ENCODE measurements around the gene EPB41L4B. TPM values are rescaled to one million over a fixed set of nuclear protein-coding genes. Genes with fewer than 3 reads are reported as not detected.

EPB41L4B gene
- total and polyA plus RNA-seq, 4 donors, result 0.63 to 23.0 (median 1.0) TPM

DNA sequence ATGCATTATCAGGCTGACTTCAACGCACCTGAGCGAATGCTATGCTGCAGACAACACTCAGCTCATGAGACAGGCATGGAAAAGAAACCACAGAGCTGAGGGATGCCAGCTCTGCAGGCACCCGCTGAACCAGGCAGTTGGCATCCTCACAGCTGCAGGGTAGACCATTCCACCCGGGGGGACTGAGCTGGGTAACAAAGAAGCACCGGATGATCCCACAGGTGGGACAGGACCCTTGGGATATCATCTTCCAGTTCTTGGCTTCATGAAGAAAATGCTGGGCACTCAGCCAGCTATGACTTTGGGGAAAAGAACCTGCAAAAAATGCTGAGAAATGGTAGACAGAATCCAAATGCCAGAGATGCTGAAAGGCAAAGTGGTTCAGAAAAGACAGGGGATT lies 9.6 kb downstream of the EPB41L4B start:
- Histone ChIP-seq H3K36me3 (ENCODE audit: control insufficient read depth in 1 of 2, insufficient read depth in 2 of 2, low read length in 1 of 2) (no peaks in the 10 kb centered on the region), H3K4me1 (ENCODE audit: control insufficient read depth in 1 of 2, insufficient read depth in 2 of 2, low read length in 2 of 2) (peaks cover 0 to 5% of the 10 kb centered on the region in 2 donors), H3K9me3 (ENCODE audit: control insufficient read depth, low read length) (no peaks in the 10 kb centered on the region), H3K4me3 (ENCODE audit: low read length in 2 of 2) (no peak overlapping the region), H3K27ac (ENCODE audit: low read depth in 1 of 2, low read length in 2 of 2) (no peak overlapping the region), H3K27me3 (ENCODE audit: control insufficient read depth in 1 of 2, insufficient read depth in 2 of 2, low read length in 1 of 2) (no peaks in the 10 kb centered on the region)
- ATAC-seq (ENCODE audit: low FRiP score), result no peak
- DNase-seq, result no peak
- intact Hi-C loops (cut with DNase I), result no loop called here
- WGBS, 2 donors, result 38 to 40% methylated on average over 5 of the region's 5 CpGs

GRCh38 chr9:109310486-109310901 lies 10.4 kb downstream of the EPB41L4B start:
- intact Hi-C loops (cut with DNase I), result no loop called here
- Histone ChIP-seq H3K36me3 (ENCODE audit: control insufficient read depth in 1 of 2, insufficient read depth in 2 of 2, low read length in 1 of 2) (no peaks in the 10 kb centered on the region), H3K27me3 (ENCODE audit: control insufficient read depth in 1 of 2, insufficient read depth in 2 of 2, low read length in 1 of 2) (no peaks in the 10 kb centered on the region), H3K9me3 (ENCODE audit: control insufficient read depth, low read length) (no peaks in the 10 kb centered on the region), H3K27ac (ENCODE audit: low read depth in 1 of 2, low read length in 2 of 2) (no peak overlapping the region), H3K4me3 (ENCODE audit: low read length in 2 of 2) (no peak overlapping the region), H3K4me1 (ENCODE audit: control insufficient read depth in 1 of 2, insufficient read depth in 2 of 2, low read length in 2 of 2) (peaks cover 0 to 5% of the 10 kb centered on the region in 2 donors)
- no peak for DNase-seq
- WGBS, 2 donors, result 5 to 9% methylated on average over 7 of the region's 7 CpGs
- ATAC-seq (ENCODE audit: low FRiP score), result no peak

DNA sequence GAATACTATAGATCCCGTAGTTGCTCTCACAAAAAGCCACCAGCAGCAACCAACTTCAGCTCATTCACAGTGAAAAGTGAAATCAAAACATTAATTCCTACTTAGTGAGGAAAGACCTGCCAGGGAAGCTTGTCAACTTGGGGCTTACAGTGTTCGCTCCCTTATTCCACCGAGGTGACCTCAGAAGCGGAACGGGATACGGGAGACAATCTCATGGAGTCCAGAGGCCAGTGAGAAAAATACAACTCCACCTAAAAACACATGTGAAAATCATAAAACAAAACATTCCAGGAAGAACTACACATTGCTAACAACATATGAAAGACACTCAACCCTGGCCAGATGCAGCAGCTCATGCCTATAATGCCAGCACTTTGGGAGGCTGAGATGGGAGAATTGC lies 11.6 kb downstream of the EPB41L4B start:
- DNase-seq (no peak), ATAC-seq (ENCODE audit: low FRiP score) (no peak)
- Histone ChIP-seq H3K27ac (ENCODE audit: low read depth in 1 of 2, low read length in 2 of 2) (no peak overlapping the region), H3K27me3 (ENCODE audit: control insufficient read depth in 1 of 2, insufficient read depth in 2 of 2, low read length in 1 of 2) (no peaks in the 10 kb centered on the region), H3K9me3 (ENCODE audit: control insufficient read depth, low read length) (no peaks in the 10 kb centered on the region), H3K4me1 (ENCODE audit: control insufficient read depth in 1 of 2, insufficient read depth in 2 of 2, low read length in 2 of 2) (peaks cover 0 to 5% of the 10 kb centered on the region in 2 donors), H3K36me3 (ENCODE audit: control insufficient read depth in 1 of 2, insufficient read depth in 2 of 2, low read length in 1 of 2) (no peaks in the 10 kb centered on the region), H3K4me3 (ENCODE audit: low read length in 2 of 2) (no peak overlapping the region)
- intact Hi-C loops (cut with DNase I), result no loop called here
- 77 to 83% methylated on average over 6 of the region's 6 CpGs for WGBS, 2 donors

- Histone ChIP-seq H3K27me3 (ENCODE audit: control insufficient read depth in 1 of 2, insufficient read depth in 2 of 2, low read length in 1 of 2) (no peaks in the 10 kb centered on the region), H3K4me3 (ENCODE audit: low read length in 2 of 2) (no peak overlapping the region), H3K36me3 (ENCODE audit: control insufficient read depth in 1 of 2, insufficient read depth in 2 of 2, low read length in 1 of 2) (no peaks in the 10 kb centered on the region), H3K4me1 (ENCODE audit: control insufficient read depth in 1 of 2, insufficient read depth in 2 of 2, low read length in 2 of 2) (peaks cover 0 to 5% of the 10 kb centered on the region in 2 donors), H3K27ac (ENCODE audit: low read depth in 1 of 2, low read length in 2 of 2) (no peak overlapping the region), H3K9me3 (ENCODE audit: control insufficient read depth, low read length) (no peaks in the 10 kb centered on the region)
- intact Hi-C loops (cut with DNase I), result no loop called here
- DNase-seq (no peak), ATAC-seq (ENCODE audit: low FRiP score) (no peak)
- WGBS, 2 donors, result 93 to 94% methylated on average over 18 of the region's 18 CpGs
These were observed 13.2 kb downstream of the EPB41L4B start for GRCh38 chr9:109307380-109308240.

- WGBS, 2 donors, result 96 to 98% methylated on average over 8 of the region's 8 CpGs
- intact Hi-C loops (cut with DNase I), result no loop called here
These were observed 15.1 kb downstream of the EPB41L4B start for GRCh38 chr9:109305801-109306200.

DNA sequence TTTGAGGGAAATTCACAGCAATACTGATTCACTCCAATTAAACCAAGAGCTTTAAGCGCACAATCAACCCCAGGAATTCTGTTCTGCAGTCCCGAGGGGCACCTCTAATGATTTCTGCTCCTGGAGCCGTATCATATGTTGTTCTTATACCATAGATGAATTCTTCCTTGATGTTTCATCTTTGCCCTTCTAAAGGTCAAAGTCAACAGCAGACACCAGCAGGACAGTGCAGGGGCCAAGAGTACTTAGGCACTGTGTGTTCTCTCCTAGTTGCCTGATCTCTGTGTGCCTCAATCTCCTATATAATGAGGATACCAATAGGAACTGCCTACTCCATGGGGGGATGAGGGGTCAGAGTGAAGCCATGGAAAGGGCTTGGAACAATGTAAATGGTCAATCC lies 16.5 kb downstream of the EPB41L4B start:
- ATAC-seq (ENCODE audit: low FRiP score), result no peak
- H3K27me3 ChIP-seq (ENCODE audit: control insufficient read depth in 1 of 2, insufficient read depth in 2 of 2, low read length in 1 of 2), result no peaks in the 10 kb centered on the region
- WGBS, 2 donors, result 88 to 91% methylated on average over 3 of the region's 3 CpGs
- no peaks in the 10 kb centered on the region for H3K36me3 ChIP-seq (ENCODE audit: control insufficient read depth in 1 of 2, insufficient read depth in 2 of 2, low read length in 1 of 2)
- no peak overlapping the region for H3K4me3 ChIP-seq (ENCODE audit: low read length in 2 of 2)
- DNase-seq, result no peak
- H3K27ac ChIP-seq (ENCODE audit: low read depth in 1 of 2, low read length in 2 of 2), result no peak overlapping the region
- H3K4me1 ChIP-seq (ENCODE audit: control insufficient read depth in 1 of 2, insufficient read depth in 2 of 2, low read length in 2 of 2), result no peaks in the 10 kb centered on the region
- intact Hi-C loops (cut with DNase I), result no loop called here
- no peaks in the 10 kb centered on the region for H3K9me3 ChIP-seq (ENCODE audit: control insufficient read depth, low read length)

More at GRCh38 chr9:109305801-109306200, 15.1 kb downstream of the EPB41L4B start:
- peaks cover 0 to 2% of the 10 kb centered on the region in 2 donors for H3K4me1 ChIP-seq (ENCODE audit: control insufficient read depth in 1 of 2, insufficient read depth in 2 of 2, low read length in 2 of 2)
- H3K27me3 ChIP-seq (ENCODE audit: control insufficient read depth in 1 of 2, insufficient read depth in 2 of 2, low read length in 1 of 2), result no peaks in the 10 kb centered on the region
- no peaks in the 10 kb centered on the region for H3K9me3 ChIP-seq (ENCODE audit: control insufficient read depth, low read length)
- no peaks in the 10 kb centered on the region for H3K36me3 ChIP-seq (ENCODE audit: control insufficient read depth in 1 of 2, insufficient read depth in 2 of 2, low read length in 1 of 2)
- H3K27ac ChIP-seq (ENCODE audit: low read depth in 1 of 2, low read length in 2 of 2), result no peak overlapping the region
- H3K4me3 ChIP-seq (ENCODE audit: low read length in 2 of 2), result no peak overlapping the region
- ATAC-seq (ENCODE audit: low FRiP score) (no peak), DNase-seq (no peak)

GRCh38 chr9:109303900-109304299 lies 17.0 kb downstream of the EPB41L4B start:
- WGBS, 2 donors, result 94 to 98% methylated on average over 2 of the region's 2 CpGs
- Histone ChIP-seq H3K27me3 (ENCODE audit: control insufficient read depth in 1 of 2, insufficient read depth in 2 of 2, low read length in 1 of 2) (no peaks in the 10 kb centered on the region), H3K4me3 (ENCODE audit: low read length in 2 of 2) (no peak overlapping the region), H3K36me3 (ENCODE audit: control insufficient read depth in 1 of 2, insufficient read depth in 2 of 2, low read length in 1 of 2) (no peaks in the 10 kb centered on the region), H3K27ac (ENCODE audit: low read depth in 1 of 2, low read length in 2 of 2) (no peak overlapping the region), H3K9me3 (ENCODE audit: control insufficient read depth, low read length) (no peaks in the 10 kb centered on the region), H3K4me1 (ENCODE audit: control insufficient read depth in 1 of 2, insufficient read depth in 2 of 2, low read length in 2 of 2) (no peaks in the 10 kb centered on the region)
- no peak for DNase-seq
- intact Hi-C loops (cut with DNase I), result no loop called here
- ATAC-seq (ENCODE audit: low FRiP score), result no peak

DNA sequence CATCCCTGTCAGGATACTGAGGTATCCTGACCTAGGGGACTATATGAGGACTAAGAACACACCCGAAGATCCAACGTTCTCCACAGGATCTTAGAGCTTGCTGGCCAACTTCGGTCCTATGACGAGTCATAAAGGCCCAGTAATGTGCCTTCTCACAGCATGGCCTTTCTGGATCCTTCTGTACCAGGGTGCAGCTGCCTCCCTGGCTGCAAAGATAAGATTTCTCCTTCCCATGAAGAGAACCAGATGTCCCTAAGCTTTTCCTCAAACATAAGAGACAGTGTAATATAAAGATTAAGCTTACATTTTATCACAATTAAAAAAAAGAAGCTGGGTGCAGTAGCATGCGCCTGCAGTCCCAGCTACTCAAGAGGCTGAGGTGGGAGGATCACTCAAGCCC lies 18.3 kb downstream of the EPB41L4B start:
- intact Hi-C loops (cut with DNase I), result no loop called here
- H3K4me1 ChIP-seq (ENCODE audit: control insufficient read depth in 1 of 2, insufficient read depth in 2 of 2, low read length in 2 of 2), result no peaks in the 10 kb centered on the region
- no peaks in the 10 kb centered on the region for H3K27me3 ChIP-seq (ENCODE audit: control insufficient read depth in 1 of 2, insufficient read depth in 2 of 2, low read length in 1 of 2)
- no peak overlapping the region for H3K27ac ChIP-seq (ENCODE audit: low read depth in 1 of 2, low read length in 2 of 2)
- no peaks in the 10 kb centered on the region for H3K36me3 ChIP-seq (ENCODE audit: control insufficient read depth in 1 of 2, insufficient read depth in 2 of 2, low read length in 1 of 2)
- WGBS, 2 donors, result 91 to 92% methylated on average over 5 of the region's 5 CpGs
- ATAC-seq (ENCODE audit: low FRiP score), result no peak
- H3K4me3 ChIP-seq (ENCODE audit: low read length in 2 of 2), result no peak overlapping the region
- no peak for DNase-seq
- no peaks in the 10 kb centered on the region for H3K9me3 ChIP-seq (ENCODE audit: control insufficient read depth, low read length)

DNA sequence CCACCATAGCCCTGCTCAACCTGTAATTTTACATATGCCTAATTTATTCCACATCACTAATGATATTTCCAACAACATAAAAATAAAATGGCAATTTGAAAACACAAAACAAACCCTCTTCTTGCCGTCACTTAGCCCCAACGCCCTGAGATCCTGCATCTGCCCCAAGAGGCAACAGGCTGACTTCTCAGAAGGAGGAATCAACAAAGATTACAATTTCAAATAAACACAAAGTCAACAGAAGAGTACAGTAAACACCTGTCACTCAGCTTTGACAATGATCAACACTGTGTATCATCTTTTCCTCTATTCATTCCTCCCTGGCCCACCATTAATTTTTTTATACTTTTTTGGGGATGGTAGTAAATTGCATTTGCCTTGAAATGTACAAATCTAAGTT lies 19.8 kb downstream of the EPB41L4B start:
- Histone ChIP-seq H3K27me3 (ENCODE audit: control insufficient read depth in 1 of 2, insufficient read depth in 2 of 2, low read length in 1 of 2) (no peaks in the 10 kb centered on the region), H3K9me3 (ENCODE audit: control insufficient read depth, low read length) (no peaks in the 10 kb centered on the region), H3K4me1 (ENCODE audit: control insufficient read depth in 1 of 2, insufficient read depth in 2 of 2, low read length in 2 of 2) (no peaks in the 10 kb centered on the region), H3K4me3 (ENCODE audit: low read length in 2 of 2) (no peak overlapping the region), H3K27ac (ENCODE audit: low read depth in 1 of 2, low read length in 2 of 2) (no peak overlapping the region), H3K36me3 (ENCODE audit: control insufficient read depth in 1 of 2, insufficient read depth in 2 of 2, low read length in 1 of 2) (no peaks in the 10 kb centered on the region)
- ATAC-seq (ENCODE audit: low FRiP score) (no peak), DNase-seq (no peak)
- 95 to 96% methylated on average over 2 of the region's 2 CpGs for WGBS, 2 donors
- intact Hi-C loops (cut with DNase I), result no loop called here

Measured in aorta (tissue), 5 donors.